GM23338 (cell line): ENCODE data around the gene MAN1A2. TPM values are rescaled to one million over a fixed set of nuclear protein-coding genes. Genes with fewer than 3 reads are reported as not detected.

ENCODE experiments used
- ATAC-seq: fragments of 200-7000 bp; cut with Tn5 transposase; 3 replicates; pipeline ENCODE4 v1.9.1; 2020
- DNase-seq: peaks from one replicate; pipeline ENCODE4 v3.0.0-alpha.2; 2015; ENCODE audit warnings: low spot score
- H2AFZ ChIP-seq: fragments of 200-600 bp; sonication (generic); 2 replicates; pipeline ENCODE4 v1.8.0; 2016; ENCODE audit warnings: antibody characterized with exemption, mild to moderate bottlenecking, moderate library complexity
- H3F3A ChIP-seq: fragments of 200-600 bp; sonication (generic); replicated peaks from 2 replicates; pipeline ENCODE4 v1.8.0; 2017; ENCODE audit warnings: antibody characterized with exemption, mixed run types, low read depth
- H3K27ac ChIP-seq: fragments of 200-600 bp; sonication (generic); 2 replicates; pipeline ENCODE4 v1.6.1; 2016; ENCODE audit warnings: low read depth
- H3K27me3 ChIP-seq: fragments of 200-600 bp; sonication (generic); 2 replicates; pipeline ENCODE4 v1.8.0; 2016; ENCODE audit warnings: mild to moderate bottlenecking, mixed run types, moderate library complexity; ENCODE audit not compliant: insufficient read depth
- H3K36me3 ChIP-seq: fragments of 200-600 bp; sonication (generic); 2 replicates; pipeline ENCODE4 v1.8.0; 2016; ENCODE audit warnings: mild to moderate bottlenecking; ENCODE audit not compliant: insufficient read depth
- H3K4me1 ChIP-seq: fragments of 200-600 bp; sonication (generic); 2 replicates; pipeline ENCODE4 v1.8.0; 2016; ENCODE audit warnings: mild to moderate bottlenecking, moderate library complexity; ENCODE audit not compliant: insufficient read depth
- H3K4me2 ChIP-seq: fragments of 200-600 bp; sonication (generic); 2 replicates; pipeline ENCODE4 v1.7.1; 2017; ENCODE audit warnings: mixed run types
- H3K4me3 ChIP-seq: fragments of 200-600 bp; sonication (generic); 2 replicates; pipeline ENCODE4 v1.6.1; 2016; ENCODE audit warnings: mixed run types
- H3K79me2 ChIP-seq: fragments of 200-600 bp; sonication (generic); replicated peaks from 2 replicates; pipeline ENCODE4 v1.8.0; 2017; ENCODE audit warnings: mild to moderate bottlenecking; ENCODE audit not compliant: insufficient read depth
- H3K9me2 ChIP-seq: fragments of 200-600 bp; sonication (generic); 2 replicates; pipeline ENCODE4 v1.8.0; 2017; ENCODE audit not compliant: insufficient read depth
- H4K20me1 ChIP-seq: fragments of 200-600 bp; sonication (generic); replicated peaks from 2 replicates; pipeline ENCODE4 v1.8.0; 2017; ENCODE audit warnings: mild to moderate bottlenecking; ENCODE audit not compliant: insufficient read depth
- H3K27ac Mint-ChIP-seq: 2 replicates; pipeline ENCODE4 v1.8.0; 2020; ENCODE audit warnings: inconsistent platforms, mild to moderate bottlenecking, moderate library complexity, mixed read lengths
- H3K27me3 Mint-ChIP-seq: 3 replicates; pipeline ENCODE4 v1.8.0; 2022; ENCODE audit warnings: low read depth, mild to moderate bottlenecking, moderate library complexity, mixed read lengths, inconsistent platforms; ENCODE audit not compliant: insufficient read depth, poor library complexity
- H3K36me3 Mint-ChIP-seq: 3 replicates; pipeline ENCODE4 v1.8.0; 2021; ENCODE audit warnings: low read depth, mild to moderate bottlenecking, inconsistent platforms, moderate library complexity, mixed read lengths
- H3K4me1 Mint-ChIP-seq: 3 replicates; pipeline ENCODE4 v1.8.0; 2020; ENCODE audit warnings: mild to moderate bottlenecking, inconsistent platforms, mixed read lengths
- H3K4me3 Mint-ChIP-seq: 3 replicates; pipeline ENCODE4 v1.8.0; 2021; ENCODE audit warnings: moderate library complexity, mild to moderate bottlenecking, inconsistent platforms, mixed read lengths
- H3K9me3 Mint-ChIP-seq: 3 replicates; pipeline ENCODE4 v1.8.0; 2020; ENCODE audit warnings: moderate library complexity, mild to moderate bottlenecking, inconsistent platforms, mixed read lengths
- CREB1 ChIP-seq: fragments of 250-450 bp; sonication (Bioruptor Pico); IDR thresholded peaks from 2 replicates; pipeline ENCODE4 v1.5.0; 2020; ENCODE audit warnings: low read depth, mild to moderate bottlenecking, moderate library complexity
- CTCF ChIP-seq, 2 experiments: fragments of 200-600 bp in 1 of 2; sonication (generic) in 1 of 2; conservative IDR thresholded peaks; 2 replicates each; pipeline versions ENCODE4 v1.5.1 to v1.6.1; 2016 to 2017; ENCODE audit warnings: antibody characterized with exemption in 2 of 2, low read depth in 2 of 2, mild to moderate bottlenecking in 2 of 2, moderate library complexity in 1 of 2
- ETS1 ChIP-seq: IDR thresholded peaks from 2 replicates; pipeline ENCODE4 v1.6.1; 2016; ENCODE audit warnings: antibody characterized with exemption
- JUNB ChIP-seq: IDR thresholded peaks from one replicate; pipeline ENCODE4 v1.6.1; 2016; ENCODE audit warnings: antibody characterized with exemption; ENCODE audit not compliant: unreplicated experiment
- NANOG ChIP-seq: IDR thresholded peaks from 2 replicates; pipeline ENCODE4 v1.6.1; 2016; ENCODE audit warnings: antibody characterized with exemption, borderline replicate concordance
- STAT1 ChIP-seq: IDR thresholded peaks from one replicate; pipeline ENCODE4 v1.6.1; 2016; ENCODE audit warnings: antibody characterized with exemption; ENCODE audit not compliant: unreplicated experiment
- ZNF114 ChIP-seq: fragments of 250-450 bp; sonication (Bioruptor Pico); IDR thresholded peaks from 2 replicates; pipeline ENCODE4 v1.5.0; 2020; ENCODE audit warnings: mild to moderate bottlenecking, moderate library complexity
- polyA plus RNA-seq: library from polyadenylated mRNA; unstranded; fragments of >200 nt; fragmentation: Nextera tagmentation; extraction: Ambion mirVana; gene quantifications from 2 replicates; pipeline ENCODE4 v1.2.1, GENCODE V29; 2016
- total RNA-seq: library from RNA; depleted of rRNA; stranded (reverse); fragments of >200 nt; shearing (Covaris generic); gene quantifications from 2 replicates; pipeline ENCODE4 v1.2.3, GENCODE V29; 2014
- TF ChIP-seq, protein P1 (sequence below): fragments of 250-450 bp; sonication (Bioruptor Pico); IDR thresholded peaks from 2 replicates; pipeline ENCODE4 v1.5.0; 2020; ENCODE audit warnings: mild to moderate bottlenecking, moderate library complexity
- TF ChIP-seq, protein P2 (sequence below): IDR thresholded peaks from one replicate; pipeline ENCODE4 v1.6.1; 2018; ENCODE audit warnings: antibody characterized with exemption; ENCODE audit not compliant: unreplicated experiment

The MAN1A2 gene
- total and polyA plus RNA-seq, 2 experiments from 2014 or later = 18.6 to 22.2 TPM

DNA sequence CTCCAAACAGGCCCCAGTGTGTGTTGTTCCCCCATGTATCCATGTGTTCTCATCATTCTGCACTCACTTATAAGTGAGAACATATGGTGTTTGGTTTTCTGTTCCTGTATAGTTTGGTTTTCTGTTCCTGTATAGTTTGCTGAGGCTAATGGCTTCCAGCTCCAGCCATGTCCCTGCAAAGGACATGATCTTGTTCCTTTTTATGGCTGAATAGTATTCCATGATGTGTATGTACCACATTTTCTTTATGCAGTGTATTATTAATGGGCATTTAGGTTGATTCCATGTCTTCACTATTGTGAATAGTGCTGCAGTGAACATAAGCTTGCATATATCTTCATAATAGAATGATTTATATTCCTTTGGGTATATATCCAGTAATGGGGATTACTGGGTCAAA, 111.8 kb downstream of the MAN1A2 start (continued):
- TF ChIP-seq, protein P1, sequence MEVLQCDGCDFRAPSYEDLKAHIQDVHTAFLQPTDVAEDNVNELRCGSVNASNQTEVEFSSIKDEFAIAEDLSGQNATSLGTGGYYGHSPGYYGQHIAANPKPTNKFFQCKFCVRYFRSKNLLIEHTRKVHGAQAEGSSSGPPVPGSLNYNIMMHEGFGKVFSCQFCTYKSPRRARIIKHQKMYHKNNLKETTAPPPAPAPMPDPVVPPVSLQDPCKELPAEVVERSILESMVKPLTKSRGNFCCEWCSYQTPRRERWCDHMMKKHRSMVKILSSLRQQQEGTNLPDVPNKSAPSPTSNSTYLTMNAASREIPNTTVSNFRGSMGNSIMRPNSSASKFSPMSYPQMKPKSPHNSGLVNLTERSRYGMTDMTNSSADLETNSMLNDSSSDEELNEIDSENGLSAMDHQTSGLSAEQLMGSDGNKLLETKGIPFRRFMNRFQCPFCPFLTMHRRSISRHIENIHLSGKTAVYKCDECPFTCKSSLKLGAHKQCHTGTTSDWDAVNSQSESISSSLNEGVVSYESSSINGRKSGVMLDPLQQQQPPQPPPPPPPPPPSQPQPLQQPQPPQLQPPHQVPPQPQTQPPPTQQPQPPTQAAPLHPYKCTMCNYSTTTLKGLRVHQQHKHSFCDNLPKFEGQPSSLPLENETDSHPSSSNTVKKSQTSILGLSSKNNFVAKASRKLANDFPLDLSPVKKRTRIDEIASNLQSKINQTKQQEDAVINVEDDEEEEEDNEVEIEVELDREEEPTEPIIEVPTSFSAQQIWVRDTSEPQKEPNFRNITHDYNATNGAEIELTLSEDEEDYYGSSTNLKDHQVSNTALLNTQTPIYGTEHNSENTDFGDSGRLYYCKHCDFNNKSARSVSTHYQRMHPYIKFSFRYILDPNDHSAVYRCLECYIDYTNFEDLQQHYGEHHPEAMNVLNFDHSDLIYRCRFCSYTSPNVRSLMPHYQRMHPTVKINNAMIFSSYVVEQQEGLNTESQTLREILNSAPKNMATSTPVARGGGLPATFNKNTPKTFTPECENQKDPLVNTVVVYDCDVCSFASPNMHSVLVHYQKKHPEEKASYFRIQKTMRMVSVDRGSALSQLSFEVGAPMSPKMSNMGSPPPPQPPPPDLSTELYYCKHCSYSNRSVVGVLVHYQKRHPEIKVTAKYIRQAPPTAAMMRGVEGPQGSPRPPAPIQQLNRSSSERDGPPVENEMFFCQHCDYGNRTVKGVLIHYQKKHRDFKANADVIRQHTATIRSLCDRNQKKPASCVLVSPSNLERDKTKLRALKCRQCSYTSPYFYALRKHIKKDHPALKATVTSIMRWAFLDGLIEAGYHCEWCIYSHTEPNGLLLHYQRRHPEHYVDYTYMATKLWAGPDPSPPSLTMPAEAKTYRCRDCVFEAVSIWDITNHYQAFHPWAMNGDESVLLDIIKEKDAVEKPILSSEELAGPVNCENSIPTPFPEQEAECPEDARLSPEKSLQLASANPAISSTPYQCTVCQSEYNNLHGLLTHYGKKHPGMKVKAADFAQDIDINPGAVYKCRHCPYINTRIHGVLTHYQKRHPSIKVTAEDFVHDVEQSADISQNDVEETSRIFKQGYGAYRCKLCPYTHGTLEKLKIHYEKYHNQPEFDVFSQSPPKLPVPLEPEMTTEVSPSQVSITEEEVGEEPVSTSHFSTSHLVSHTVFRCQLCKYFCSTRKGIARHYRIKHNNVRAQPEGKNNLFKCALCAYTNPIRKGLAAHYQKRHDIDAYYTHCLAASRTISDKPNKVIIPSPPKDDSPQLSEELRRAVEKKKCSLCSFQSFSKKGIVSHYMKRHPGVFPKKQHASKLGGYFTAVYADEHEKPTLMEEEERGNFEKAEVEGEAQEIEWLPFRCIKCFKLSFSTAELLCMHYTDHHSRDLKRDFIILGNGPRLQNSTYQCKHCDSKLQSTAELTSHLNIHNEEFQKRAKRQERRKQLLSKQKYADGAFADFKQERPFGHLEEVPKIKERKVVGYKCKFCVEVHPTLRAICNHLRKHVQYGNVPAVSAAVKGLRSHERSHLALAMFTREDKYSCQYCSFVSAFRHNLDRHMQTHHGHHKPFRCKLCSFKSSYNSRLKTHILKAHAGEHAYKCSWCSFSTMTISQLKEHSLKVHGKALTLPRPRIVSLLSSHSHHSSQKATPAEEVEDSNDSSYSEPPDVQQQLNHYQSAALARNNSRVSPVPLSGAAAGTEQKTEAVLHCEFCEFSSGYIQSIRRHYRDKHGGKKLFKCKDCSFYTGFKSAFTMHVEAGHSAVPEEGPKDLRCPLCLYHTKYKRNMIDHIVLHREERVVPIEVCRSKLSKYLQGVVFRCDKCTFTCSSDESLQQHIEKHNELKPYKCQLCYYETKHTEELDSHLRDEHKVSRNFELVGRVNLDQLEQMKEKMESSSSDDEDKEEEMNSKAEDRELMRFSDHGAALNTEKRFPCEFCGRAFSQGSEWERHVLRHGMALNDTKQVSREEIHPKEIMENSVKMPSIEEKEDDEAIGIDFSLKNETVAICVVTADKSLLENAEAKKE (CRISPR knock-in tag) = no peak
- TF ChIP-seq STAT1 = no peak
- TF ChIP-seq ZNF114 (CRISPR knock-in tag) = no peak
- TF ChIP-seq CTCF (conservative IDR thresholded peaks at IDR 0.05; ENCODE audit: low read depth in 2 of 2) = no peak

DNA sequence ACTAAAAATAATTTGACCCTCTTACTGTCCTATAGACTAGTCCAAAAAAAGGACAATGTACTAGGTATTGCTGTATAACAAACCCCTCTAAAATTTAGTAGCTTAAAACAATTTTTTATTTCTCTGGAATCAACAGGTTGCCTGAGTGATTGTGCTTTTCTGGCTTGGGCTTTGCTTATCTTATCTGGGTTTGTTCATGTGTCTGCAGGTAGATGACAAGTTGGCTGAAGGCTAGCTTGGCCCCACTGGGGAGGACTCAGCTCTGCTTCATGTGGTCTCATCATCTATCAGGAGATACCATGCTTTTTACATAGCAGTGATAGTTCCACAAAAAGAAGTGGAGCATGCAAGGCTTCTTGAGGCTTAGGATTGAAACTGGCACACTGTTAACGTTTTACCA, 114.2 kb downstream of the MAN1A2 start:
- Histone ChIP-seq H3K9me2 (no peaks in the 10 kb centered on the region), H3K36me3 (no peaks in the 10 kb centered on the region; the same call in 1 of the 2 replicates), H4K20me1 (no peaks in the 10 kb centered on the region), H3K27me3 (no peaks in the 10 kb centered on the region), H3K4me1 (no peaks in the 10 kb centered on the region), H3K27ac (no peak overlapping the region), H2AFZ (no peak overlapping the region), H3K4me3 (no peak overlapping the region), H3K4me2 (no peak overlapping the region), H3F3A (no peaks in the 10 kb centered on the region), H3K79me2 (no peaks in the 10 kb centered on the region)
- H3K4me1 Mint-ChIP-seq = no peaks in the 10 kb centered on the region
- ATAC-seq = no peak
- H3K27ac Mint-ChIP-seq = no peak overlapping the region
- no peak overlapping the region for H3K4me3 Mint-ChIP-seq
- H3K9me3 Mint-ChIP-seq = no peaks in the 10 kb centered on the region
- H3K36me3 Mint-ChIP-seq = no peaks in the 10 kb centered on the region
- DNase-seq = no peak
- TF ChIP-seq ZNF114 (CRISPR knock-in tag) (no peak), JUNB (no peak), NANOG (no peak), ETS1 (no peak), CREB1 (CRISPR knock-in tag) (no peak), CTCF (conservative IDR thresholded peaks at IDR 0.05; ENCODE audit: low read depth in 2 of 2) (no peak)
- TF ChIP-seq, protein P2, sequence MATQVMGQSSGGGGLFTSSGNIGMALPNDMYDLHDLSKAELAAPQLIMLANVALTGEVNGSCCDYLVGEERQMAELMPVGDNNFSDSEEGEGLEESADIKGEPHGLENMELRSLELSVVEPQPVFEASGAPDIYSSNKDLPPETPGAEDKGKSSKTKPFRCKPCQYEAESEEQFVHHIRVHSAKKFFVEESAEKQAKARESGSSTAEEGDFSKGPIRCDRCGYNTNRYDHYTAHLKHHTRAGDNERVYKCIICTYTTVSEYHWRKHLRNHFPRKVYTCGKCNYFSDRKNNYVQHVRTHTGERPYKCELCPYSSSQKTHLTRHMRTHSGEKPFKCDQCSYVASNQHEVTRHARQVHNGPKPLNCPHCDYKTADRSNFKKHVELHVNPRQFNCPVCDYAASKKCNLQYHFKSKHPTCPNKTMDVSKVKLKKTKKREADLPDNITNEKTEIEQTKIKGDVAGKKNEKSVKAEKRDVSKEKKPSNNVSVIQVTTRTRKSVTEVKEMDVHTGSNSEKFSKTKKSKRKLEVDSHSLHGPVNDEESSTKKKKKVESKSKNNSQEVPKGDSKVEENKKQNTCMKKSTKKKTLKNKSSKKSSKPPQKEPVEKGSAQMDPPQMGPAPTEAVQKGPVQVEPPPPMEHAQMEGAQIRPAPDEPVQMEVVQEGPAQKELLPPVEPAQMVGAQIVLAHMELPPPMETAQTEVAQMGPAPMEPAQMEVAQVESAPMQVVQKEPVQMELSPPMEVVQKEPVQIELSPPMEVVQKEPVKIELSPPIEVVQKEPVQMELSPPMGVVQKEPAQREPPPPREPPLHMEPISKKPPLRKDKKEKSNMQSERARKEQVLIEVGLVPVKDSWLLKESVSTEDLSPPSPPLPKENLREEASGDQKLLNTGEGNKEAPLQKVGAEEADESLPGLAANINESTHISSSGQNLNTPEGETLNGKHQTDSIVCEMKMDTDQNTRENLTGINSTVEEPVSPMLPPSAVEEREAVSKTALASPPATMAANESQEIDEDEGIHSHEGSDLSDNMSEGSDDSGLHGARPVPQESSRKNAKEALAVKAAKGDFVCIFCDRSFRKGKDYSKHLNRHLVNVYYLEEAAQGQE = no peak
- H3K27me3 Mint-ChIP-seq = peaks cover 2% of the 10 kb centered on the region
